GM18858 (cell line): ENCODE data around the gene KIF19.

ENCODE experiments used
- ATAC-seq: cut with Tn5 transposase; IDR thresholded peaks from one replicate; pipeline ENCODE4 v1.9.1; 2021; ENCODE audit not compliant: unreplicated experiment

KIF19 gene

DNA sequence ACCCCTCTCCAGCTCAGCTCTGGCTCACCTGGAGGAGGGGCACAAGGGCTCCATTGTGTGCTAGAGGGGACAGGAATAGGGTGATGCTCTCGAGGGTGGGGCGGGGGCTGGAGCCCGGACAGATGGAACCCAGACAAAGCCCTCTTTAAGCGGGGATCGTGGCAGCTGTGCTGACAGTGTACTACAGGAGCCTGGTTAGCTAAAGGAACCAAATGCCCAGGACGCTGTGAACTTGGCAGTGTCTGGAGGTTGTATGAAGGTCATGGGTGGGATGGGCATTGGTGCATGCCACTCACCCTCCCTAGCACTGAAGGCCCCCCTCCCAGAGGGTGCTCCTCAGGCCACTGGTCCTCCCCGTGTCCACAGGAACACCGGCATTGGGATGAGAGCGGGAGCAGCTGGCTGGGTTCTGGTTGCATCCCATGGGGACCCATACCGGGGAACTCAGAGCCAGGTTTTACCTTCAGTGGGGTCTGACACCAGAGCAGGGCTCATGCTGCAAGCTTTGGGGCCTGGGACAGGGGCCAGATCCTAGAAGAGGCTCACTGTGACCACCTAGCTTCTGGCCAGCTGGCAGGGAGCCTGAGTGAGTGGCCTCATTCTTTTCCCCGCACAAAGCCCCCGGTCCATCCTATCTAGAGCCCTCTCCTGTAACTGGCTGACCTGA is 11.9 kb downstream of the KIF19 start:
- ATAC-seq = no peak

GRCh38 chr17:74339537-74340195 is 13.6 kb downstream of the KIF19 start:
- no peak for ATAC-seq

DNA sequence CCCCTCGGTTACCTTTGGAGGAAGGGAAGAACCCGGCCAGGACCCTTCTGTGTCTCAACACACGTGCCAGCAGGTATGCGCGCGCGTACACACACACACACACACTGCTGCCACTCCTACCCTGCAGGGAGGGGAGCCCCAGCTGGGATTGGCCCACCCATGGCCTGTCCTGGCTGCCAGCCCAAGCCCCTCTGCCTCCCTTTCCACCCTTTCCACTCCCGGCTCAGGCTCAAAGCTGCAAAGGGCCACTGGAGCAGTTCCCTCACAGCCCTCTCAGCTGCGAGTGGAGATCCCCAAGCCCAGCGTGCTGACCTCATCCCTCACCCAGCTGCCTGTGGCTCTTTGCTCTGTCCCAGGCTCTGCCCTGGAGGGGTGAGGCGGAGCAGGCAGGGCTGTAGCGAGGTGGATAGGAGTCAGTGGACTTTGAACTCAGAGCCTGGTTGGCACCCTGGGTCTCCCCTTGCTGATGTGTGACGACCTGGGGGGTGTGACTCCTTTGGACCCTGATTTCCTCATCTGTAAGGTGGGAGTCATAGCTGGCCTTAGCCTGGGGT is 14.5 kb downstream of the KIF19 start:
- ATAC-seq = no peak

GRCh38 chr17:74342224-74342623 is 16.2 kb downstream of the KIF19 start:
- no peak for ATAC-seq

GRCh38 chr17:74343121-74343520 is 17.1 kb downstream of the KIF19 start:
- ATAC-seq = no peak

GRCh38 chr17:74343526-74344284 is 17.7 kb downstream of the KIF19 start:
- ATAC-seq = no peak

GRCh38 chr17:74344658-74345057 is 18.6 kb downstream of the KIF19 start:
- no peak for ATAC-seq

DNA sequence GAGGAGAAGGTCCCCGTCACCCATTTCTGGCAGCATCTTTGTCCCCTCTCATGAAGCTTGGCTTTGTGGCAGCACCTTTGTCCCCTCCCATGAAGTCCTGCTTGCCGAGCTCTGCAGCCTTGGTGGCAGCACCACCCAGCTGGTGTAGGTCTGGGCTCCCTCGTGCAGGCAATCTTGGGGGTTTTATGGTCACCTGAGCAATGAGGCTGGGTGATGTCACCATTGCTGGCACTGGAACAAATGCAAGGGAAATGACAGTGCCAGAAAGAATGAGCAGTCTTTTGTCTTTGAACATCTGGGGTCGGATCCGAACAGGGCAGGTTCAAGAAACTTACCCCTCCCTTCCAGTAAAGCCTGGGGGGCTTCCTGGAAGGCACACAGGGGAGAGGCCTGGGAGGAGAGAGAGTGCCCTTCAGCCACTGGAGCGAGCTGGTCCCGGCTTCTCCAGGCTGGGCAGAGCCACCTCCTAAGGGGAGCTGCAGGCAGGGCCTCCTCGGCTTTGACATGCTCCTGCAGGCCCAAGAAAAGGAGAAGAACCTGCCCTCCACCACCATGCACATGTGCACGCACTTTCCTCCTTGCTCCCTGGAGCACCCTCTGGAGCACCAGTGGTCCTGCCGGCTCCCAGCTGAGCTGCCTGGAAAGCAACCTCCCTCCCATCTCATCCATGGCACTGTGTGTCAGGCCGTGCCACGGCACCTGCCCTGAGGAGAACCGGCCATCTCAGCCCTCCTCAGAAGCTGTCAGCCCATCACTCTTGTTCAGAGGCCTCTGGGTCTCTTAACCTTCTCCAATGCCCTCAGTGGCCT is 19.6 kb downstream of the KIF19 start:
- no peak for ATAC-seq

DNA sequence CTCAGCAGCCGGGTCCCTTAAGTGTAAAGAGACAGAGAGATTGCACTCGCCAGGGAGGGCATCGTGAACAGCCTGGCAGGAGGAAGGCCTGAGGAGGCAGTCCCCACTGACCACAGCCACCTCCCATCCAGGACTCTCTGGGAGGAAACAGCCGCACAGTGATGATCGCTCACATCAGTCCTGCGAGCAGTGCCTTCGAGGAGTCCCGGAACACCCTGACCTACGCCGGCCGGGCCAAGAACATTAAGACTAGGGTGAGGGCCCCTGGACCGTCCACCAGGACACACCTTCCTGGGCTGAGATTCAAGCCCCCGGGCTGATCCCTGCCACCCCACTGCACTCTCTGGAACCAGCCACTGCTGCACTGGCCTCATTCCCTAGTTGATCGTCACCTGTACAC is 21.6 kb downstream of the KIF19 start:
- no peak for ATAC-seq

- no peak for ATAC-seq
Observed at GRCh38 chr17:74349120-74349519, 23.1 kb downstream of the KIF19 start.

GRCh38 chr17:74350486-74350885 is 24.5 kb downstream of the KIF19 start:
- no peak for ATAC-seq

DNA sequence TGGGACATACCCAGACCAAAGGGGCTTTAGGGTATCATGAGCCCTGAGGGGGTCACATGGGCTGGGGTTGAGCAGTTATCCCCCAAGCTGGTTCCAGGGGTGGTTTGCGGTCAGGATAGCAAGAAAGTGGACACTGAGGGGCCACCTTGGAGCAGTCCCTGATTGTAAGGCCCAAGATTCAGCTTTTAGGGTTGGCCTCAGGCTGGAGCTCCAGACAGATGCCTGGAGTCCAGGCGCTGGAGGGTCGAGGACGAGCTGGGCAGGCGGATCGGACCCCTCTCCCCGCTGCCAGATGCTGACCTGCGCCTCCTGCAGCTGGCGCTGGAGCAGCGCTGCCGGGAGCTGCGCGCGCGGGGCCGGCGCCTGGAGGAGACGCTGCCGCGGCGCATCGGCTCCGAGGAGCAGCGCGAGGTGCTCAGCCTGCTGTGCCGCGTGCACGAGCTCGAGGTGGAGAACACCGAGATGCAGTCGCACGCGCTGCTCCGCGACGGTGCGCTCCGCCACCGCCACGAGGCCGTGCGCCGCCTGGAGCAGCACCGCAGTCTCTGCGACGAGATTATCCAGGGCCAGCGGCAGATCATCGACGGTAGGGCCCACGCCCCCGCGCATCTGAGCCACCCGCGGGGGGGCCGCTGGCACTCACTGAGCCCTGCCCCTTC is 25.7 kb downstream of the KIF19 start:
- no peak for ATAC-seq

DNA sequence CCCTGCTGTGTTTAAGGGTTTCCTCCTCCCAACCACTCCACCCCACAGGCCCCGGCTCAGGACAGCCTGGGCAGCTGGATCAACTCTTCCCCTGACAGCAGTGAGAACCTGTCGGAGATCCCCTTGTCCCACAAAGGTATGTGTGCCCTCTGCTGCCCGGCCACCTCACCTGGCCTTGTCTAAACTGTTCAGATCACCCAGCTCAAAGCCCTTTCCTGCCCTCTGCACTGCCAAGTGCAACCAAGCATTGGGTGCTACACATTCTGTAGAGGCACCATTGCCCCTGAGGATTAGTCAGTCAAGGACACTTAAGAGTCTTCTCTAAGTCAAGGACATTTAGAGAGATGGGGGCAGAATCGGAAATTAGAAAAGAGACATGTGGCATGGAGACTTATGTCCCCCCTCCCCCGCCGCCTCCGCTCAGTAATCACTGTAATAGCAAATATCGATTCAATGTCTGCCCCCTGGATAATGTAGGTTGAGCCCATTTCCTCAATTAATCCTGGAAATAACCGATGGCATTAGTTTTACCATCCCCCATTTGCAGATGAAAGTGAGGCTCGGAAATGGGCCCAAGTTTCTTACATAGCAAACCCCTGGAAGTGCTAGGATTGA is 27.5 kb downstream of the KIF19 start:
- no peak for ATAC-seq

DNA sequence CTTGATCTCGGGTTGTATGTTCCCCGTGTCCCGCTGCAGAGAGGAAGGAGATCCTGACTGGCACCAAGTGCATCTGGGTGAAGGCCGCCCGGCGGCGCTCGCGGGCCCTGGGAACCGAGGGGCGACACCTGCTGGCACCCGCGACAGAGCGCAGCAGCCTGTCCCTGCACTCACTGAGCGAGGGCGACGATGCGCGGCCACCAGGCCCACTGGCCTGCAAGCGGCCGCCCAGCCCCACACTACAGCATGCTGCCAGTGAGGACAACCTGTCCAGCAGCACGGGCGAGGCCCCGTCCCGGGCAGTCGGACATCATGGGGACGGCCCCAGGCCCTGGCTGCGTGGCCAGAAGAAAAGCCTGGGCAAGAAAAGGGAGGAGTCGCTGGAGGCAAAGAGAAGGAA is 28.1 kb downstream of the KIF19 start:
- no peak for ATAC-seq

GRCh38 chr17:74354561-74354960 is 28.5 kb downstream of the KIF19 start:
- no peak for ATAC-seq

DNA sequence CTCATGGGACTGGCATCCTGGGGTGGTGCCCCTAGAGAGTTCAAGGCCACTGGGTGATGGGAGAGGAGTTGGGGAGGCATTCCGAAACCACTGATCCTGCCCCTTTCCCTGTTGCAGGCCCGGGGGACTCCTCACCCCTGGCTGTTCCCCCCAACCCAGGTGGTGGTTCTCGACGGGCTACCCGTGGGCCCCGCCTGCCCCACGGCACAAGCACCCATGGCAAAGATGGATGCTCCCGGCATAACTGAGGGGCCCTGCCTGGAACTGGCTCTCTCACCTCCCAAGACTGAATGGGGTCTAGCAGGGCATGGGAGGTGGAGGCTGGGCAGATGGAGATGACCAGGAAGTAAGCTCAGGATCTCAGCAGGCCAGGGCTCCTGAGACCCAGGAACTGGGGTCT is 29.0 kb downstream of the KIF19 start:
- ATAC-seq = no peak

DNA sequence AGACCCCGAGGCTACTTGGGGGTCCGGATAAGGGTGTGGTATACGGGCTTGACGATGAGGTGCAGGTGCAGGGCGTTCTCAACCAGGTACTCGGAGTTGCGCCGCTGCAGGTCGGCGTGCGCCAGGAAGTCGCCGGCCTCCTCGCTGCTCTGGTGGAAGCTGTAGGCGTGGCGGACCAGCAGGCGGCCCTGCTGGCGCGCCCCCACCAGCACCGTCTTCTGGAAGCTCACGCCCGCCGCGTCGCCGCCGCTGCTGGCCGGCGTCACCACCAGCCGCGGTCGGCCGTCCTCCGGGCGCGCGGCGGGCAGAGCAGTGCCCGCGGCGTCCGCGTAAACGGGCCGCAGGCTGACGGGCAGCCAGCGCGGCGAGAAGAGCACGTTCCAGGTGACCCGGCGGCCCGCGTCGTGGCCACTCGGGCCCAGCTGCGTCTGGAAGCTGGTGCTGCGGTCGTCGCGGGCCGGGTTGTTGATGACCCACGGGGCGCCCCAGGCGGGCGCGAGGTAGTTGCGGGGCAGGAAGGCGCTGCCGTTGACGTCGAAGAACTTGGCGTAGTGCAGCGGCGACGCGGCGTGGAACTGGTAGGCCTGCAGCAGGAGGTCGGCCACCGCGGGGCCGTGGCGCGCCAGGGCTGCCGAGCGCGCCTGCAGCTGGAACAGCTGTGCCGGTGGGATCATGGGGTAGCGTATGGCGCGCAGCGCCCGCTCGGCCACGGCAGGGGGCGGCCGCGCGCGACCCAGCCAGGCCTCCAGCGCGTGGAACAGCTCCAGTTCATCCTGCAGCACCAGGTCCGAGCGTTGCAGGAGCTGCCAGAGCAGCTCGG is 30.8 kb downstream of the KIF19 start:
- no peak for ATAC-seq

DNA sequence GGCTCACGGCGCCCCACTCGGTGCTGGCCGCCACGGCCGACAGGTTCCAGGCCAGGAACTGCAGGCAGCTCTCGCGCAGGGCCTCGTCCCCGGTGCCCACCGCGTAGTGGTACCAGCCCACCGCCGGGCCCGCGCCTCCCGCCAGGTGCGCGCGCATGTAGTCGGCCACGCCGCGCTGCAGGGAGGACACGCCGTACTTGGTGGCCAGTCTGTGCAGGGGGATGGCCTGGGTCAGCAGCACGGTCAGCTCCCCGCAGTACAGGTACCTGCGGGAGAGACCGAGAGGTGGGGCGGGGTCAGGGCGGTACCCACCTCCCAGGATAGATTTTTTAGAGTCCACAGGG is 31.4 kb downstream of the KIF19 start:
- ATAC-seq = no peak

GRCh38 chr17:74358697-74359096 is 32.7 kb downstream of the KIF19 start:
- ATAC-seq = no peak
